Amygdala (tissue), 56 donors: ENCODE measurements around the gene SLC6A6.
"Not testable (repeated sequence)": the region's sequence is repeated elsewhere in the genome, so short reads cannot be mapped to it uniquely, and the experiment has no call there.

ENCODE experiments used
- DNase-seq, 56 donors: peaks; one replicate each; lab custom pipeline; 2025; lab: John Stamatoyannopoulos, UW

Gene SLC6A6

DNA sequence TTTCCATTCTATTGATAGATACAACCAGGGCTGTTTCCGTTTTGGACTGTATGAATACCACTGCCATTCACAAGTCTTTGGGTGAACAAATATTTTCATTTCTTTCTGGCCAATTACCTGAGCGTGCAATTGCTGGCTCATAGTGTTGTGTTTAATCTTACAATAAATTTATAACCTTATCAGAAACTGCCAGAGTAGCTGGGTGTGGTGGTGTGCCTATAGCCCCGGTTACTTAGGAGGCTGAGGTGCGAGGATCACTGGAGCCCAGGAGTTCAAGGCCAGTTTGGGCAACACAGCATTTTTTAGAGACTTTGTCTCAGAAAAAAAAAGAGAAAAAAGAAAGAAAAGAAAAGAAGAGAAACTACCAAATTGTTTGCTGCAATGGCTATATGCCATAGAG lies 5.4 kb upstream of the SLC6A6 start:
- DNase-seq, result no peak

- peak in 11 of 56 donors; percentile 5 to 52 (median 24) for DNase-seq
These were observed 4.9 kb upstream of the SLC6A6 start for GRCh38 chr3:14397531-14397930.

DNA sequence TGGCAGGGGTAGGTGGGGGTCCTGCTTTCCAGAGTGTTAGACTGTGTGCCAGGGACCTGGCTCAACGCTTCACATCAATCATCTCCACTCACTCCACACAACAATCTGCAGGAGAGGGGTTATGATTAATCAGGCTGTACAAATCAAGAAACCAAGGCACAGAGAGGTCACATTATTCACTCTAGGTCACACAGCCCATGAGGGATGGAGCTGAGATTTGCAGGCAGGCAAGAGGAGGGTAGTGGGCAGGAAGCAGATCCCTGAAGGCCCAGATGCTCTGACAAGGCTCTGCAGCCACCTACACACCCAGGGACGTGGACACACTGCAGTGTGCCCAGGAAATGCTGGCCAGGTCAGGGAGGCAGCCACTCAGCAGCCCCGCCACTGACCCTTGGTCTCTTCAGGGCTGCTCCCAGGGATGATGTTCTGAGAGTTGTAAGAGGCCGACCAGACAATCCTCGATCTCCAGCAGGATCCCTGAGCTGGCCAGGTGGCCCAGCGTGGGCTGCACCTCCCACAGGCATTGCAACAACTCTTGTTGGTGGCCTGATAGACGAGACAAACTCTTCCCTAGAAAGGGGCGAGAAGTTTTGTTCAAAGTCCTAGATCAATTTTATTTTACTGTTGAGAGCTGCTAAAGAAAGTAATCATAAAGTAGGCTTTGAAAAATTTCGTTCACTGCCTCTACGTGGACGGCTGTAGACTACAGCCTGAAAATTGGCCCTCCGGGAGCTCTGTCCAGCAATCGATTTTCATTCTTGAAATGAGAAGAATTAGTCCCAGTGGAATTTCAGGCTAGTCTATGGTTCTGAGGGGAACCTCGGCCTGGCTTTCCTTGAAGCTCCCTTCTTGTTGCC lies 4.2 kb upstream of the SLC6A6 start:
- DNase-seq, result no peak

- no peak for DNase-seq
These were observed 3.7 kb upstream of the SLC6A6 start for GRCh38 chr3:14398797-14399106.

DNA sequence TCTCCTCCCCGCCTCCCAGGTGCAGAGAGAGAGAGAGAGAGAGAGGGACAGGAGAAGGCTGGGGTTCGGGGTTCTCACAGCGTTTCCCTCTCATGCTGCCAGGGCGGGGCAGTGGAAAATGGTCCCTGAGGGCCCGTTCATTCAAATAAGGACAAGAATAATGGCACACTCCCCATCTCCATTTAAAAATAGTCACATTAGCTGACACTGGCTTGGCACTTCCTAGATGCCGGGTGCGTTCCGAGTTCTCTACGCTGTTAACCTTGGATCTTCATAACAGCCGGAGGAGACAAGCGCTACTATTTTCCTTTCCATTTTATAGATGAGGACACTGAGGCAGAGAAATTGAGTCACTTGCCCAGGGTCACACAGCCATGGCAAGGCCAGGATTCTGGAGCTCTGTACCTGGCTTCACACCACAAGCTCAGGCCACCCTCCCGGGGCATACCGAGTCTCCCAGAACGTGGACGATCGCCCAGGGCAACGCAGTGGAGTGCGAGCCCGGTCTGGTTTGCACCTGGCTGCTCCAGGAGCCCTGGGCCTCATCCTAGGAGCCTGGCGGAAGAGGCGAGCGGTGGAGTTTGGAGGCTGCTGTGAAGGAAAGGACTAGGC lies 608 bp upstream of the SLC6A6 start:
- DNase-seq, result no peak

- DNase-seq, result peak in 11 of 56 donors; percentile 25 to 63 (median 43)
These were observed 1.3 kb downstream of the SLC6A6 start for GRCh38 chr3:14403619-14404155.

DNA sequence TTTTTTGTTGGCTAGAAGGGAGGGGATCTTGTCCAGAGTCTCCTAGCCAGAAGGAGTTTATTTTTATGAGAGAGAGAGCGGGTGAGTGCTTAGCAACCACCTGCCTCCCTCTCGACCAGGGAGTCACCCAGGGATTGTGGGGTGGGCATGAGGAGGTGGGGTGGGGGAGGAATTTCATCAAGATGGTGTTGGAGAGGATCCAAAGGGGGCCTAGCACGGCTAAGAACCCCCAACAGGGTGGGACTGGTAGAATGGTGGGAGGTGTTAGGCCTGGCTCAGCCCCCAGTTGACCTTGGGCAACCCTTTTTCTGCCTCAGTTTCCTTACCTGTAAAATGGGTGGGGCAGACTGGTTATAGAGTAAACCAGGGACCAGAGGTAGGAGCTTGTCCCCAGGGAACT lies 1.8 kb downstream of the SLC6A6 start:
- no peak for DNase-seq

- DNase-seq, result no peak
These were observed 2.4 kb downstream of the SLC6A6 start for GRCh38 chr3:14404631-14405359.

GRCh38 chr3:14405360-14406238 lies 3.2 kb downstream of the SLC6A6 start:
- DNase-seq, result no peak

DNA sequence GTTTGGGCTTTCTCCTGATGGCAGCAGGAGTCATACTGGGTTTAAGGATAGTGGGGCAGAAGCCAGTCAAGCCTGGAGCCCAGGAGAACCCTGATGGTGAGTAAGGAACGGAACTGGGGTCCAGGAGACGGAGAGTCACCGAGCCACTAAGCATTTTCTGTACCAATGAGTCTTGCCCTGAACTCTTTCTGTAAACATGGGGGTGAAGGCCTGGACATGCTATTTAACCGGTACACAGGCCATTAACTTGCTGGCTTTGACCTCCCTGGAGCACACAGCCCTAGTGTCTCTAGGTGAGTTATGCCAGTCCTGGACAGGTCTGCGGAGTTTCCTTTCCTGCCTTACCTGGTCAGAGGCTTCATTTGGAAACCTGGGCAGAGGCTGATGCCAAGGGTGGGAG lies 3.9 kb downstream of the SLC6A6 start:
- no peak for DNase-seq

- no peak for DNase-seq
These were observed 4.4 kb downstream of the SLC6A6 start for GRCh38 chr3:14406766-14407165.

DNA sequence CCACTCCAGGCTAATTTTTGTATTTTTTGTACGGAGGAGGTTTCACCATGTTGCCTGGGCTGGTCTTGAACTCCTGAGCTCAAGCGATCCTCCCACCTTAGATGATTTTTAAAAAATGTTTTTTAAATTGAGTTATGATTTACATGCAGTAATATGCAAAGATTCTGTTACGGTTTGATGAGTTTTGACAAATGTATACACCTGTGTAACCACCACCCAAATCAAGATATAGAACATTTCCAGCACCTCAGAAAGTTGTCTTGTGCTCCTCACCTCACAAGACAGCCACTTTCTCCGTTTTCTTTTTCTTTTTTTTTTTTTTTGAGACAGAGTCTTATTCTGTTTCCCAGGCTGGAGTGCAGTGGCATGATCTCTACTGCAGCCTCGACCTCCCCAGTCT lies 4.8 kb downstream of the SLC6A6 start:
- no peak for DNase-seq

DNA sequence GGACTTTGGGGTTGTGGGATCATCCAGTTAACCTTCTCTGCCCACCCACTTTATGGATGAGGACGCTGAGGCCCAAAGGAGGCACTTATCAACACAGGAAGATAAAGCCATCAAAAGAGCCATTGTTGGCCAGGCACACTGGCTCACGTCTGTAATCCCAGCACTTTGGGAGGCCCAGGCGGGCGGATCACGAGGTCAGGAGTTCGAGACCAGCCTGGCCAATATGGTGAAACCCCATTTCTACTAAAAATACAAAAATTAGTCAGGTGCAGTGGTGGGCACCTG lies 7.3 kb downstream of the SLC6A6 start:
- not testable (repeated sequence) for DNase-seq

DNA sequence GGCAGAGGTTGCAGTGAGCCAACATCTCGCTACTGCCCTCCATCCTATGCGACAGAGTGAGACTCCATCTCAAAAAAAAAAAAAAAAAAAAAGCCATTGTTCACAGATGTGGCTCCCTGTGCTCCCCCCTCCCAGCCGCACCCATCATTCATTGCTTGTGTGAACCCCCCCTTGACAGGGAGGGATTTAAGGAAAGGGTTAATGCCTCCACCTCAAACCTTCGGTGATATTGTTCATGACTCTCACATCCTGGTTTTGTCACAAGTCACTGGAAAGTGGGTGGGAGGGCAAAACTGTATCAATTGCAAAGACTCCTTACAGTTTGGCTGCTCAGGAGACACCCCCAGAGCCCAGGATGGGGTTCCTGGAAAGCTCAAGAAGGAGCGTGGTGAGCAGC lies 7.7 kb downstream of the SLC6A6 start:
- DNase-seq, result no peak

DNA sequence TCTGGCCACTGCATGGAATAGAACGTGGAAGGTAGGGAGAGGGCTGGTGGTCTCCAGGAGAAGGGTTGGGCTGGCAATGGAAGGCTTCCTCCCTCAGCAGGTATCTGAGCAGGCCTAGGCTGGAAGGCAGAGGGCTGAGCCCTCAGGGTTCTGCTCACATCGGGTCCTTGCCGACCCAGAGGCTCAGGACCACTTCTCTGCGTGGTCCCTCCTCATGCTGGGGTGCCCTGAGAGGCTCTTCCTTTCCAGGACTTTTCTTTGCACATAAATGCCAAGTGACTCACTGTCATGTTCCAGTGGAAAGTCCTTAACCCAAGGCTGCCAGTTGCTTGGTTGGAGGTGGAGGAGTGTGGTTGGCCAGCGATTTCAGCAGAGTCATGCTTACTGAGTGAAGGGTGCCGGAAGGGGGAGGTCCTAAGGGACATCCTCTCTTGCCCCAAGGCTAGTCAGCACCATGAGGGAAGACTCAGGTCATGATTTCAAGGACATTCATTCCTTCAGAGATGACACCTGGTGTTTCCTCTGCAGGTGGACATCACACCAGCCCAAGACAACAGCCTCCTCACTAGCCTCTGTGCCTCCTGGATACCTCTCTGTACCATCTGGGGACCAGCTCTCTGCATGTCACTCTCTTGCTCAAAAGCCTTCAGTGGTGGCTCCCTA lies 8.2 kb downstream of the SLC6A6 start:
- no peak for DNase-seq

GRCh38 chr3:14411166-14411526 lies 8.7 kb downstream of the SLC6A6 start:
- no peak for DNase-seq

GRCh38 chr3:14411988-14412387 lies 9.6 kb downstream of the SLC6A6 start:
- no peak for DNase-seq

GRCh38 chr3:14412831-14413380 lies 10.5 kb downstream of the SLC6A6 start:
- DNase-seq, result peak in 18 of 56 donors; percentile 11 to 52 (median 32)

- no peak for DNase-seq
These were observed 11.1 kb downstream of the SLC6A6 start for GRCh38 chr3:14413381-14414071.
